C4-2B (cell line): ENCODE data around the gene GMNC.

Source experiments
- ZFX ChIP-seq: fragments of 450-650 bp; IDR thresholded peaks from 2 replicates; pipeline ENCODE4 v1.6.1; 2017
- TF ChIP-seq, protein P1 (sequence below): fragments of 450-650 bp; conservative IDR thresholded peaks from 2 replicates; pipeline ENCODE4 v1.5.1; 2017; ENCODE audit warnings: mild to moderate bottlenecking

DNA sequence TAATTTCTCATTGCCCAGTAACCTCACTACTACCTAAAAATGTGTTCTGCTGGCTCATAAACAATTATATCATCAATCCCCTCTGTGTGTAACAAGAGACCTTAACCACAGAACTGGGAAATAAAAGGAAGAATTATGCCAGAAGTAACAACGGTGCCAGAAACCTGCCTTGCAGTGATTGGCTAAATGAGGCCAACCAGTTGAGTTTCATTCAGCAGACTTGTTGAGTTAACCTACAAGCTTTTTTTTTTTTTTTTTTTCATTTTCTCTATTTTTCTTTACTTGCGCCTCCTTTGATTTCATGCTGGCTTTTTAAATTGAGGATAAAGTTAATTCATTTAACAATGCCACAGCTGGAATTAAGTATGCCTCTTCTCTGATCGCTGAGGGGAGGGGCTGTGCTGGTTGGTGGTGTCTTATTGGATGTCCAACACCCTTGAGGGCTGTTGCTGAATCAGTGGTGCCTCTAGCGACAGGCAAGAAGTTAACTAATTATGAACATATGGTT lies 30.0 kb upstream of the GMNC start:
- TF ChIP-seq, protein P1, sequence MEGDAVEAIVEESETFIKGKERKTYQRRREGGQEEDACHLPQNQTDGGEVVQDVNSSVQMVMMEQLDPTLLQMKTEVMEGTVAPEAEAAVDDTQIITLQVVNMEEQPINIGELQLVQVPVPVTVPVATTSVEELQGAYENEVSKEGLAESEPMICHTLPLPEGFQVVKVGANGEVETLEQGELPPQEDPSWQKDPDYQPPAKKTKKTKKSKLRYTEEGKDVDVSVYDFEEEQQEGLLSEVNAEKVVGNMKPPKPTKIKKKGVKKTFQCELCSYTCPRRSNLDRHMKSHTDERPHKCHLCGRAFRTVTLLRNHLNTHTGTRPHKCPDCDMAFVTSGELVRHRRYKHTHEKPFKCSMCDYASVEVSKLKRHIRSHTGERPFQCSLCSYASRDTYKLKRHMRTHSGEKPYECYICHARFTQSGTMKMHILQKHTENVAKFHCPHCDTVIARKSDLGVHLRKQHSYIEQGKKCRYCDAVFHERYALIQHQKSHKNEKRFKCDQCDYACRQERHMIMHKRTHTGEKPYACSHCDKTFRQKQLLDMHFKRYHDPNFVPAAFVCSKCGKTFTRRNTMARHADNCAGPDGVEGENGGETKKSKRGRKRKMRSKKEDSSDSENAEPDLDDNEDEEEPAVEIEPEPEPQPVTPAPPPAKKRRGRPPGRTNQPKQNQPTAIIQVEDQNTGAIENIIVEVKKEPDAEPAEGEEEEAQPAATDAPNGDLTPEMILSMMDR: no peak
- no peak for TF ChIP-seq ZFX
